GM12873 (cell line): ENCODE measurements around the gene STPG2.

Experiments used
- CTCF ChIP-seq: IDR thresholded peaks from 2 replicates; pipeline ENCODE4 v1.5.1; 2012; ENCODE audit warnings: low read depth, mild to moderate bottlenecking, moderate library complexity, low read length, control low read depth; ENCODE audit not compliant: insufficient read depth; ENCODE audit errors: missing control alignments

STPG2 gene

DNA sequence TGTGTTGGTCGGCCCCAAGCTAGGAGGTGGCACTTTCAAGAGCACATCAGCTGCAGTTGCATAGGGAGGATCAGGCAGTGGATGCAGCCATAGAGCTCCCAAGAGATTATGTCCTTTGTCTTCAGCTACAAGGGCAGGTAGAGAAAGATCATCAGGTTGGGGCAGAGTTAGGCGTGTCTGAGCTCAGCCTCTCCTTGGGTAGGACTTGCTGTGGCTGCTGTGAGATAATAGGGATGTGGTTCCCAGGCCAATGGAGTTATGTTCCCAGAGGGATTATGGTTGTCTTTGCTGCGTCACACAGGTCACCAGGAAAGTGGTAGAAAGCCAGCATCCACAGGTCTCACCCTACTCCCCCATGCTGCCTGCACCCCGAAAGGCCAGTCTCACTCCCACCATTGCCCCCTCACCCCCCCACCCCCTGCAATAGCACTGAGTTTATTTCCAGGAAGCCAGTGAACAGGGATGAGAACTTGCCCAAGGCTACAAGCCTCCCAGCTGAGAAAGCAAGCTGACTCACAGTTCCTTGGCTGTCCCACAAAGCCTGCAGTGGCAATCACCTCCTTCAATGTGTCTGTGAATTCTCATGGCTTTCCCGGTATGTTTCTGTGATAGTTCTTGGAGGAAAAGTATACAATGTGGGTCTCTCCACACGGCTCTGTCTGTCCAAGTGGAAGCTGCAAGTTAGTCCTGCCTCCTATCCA lies 148.4 kb downstream of the STPG2 start:
- TF ChIP-seq CTCF: no peak

DNA sequence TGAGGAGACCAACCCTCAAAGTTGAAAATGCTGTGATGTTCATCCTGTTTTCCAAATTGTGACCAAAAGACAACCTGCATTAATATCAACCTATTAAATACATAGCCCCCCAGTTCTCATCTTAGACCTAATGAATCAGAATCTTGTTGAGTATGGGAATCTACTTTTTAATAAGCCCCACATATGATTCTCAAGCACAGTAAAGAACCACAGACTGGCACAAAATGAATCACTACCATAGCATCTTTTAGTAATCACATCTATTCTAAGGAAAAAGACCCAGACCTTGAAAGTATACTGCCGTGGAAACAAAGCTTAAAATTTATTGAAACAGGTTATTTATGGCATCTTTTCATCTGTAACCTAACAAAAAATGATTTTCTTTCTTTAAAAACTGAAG lies 152.9 kb downstream of the STPG2 start:
- no peak for TF ChIP-seq CTCF

DNA sequence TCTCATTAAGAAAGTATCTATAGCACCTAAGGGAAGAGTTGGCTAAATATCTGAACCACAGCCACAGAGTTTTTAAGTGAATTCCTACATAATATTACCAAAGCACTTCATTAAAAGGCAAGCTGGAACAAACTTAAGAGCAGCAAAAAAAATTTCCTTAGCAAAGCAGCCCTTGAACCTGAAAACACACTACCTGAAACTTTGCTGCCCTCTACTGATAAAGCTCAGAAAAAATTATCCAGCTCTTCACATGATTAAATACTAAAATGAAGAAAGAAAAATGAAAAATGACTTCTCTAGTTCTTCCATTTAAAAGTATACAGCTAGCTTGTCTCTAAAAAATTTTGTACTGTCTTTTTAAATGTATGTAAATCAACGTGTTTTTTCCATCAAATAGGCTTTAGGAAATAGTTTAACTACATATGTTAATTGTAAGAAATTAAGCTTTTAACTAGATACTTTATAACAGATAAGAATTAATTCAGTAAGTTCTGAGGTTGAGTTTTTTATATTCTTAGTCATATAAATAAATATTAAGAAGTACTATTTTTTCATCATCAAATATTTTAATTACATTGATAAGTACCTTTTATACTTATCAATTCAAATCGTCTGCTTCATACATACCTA lies 156.1 kb downstream of the STPG2 start:
- peak; percentile 45 for TF ChIP-seq CTCF

DNA sequence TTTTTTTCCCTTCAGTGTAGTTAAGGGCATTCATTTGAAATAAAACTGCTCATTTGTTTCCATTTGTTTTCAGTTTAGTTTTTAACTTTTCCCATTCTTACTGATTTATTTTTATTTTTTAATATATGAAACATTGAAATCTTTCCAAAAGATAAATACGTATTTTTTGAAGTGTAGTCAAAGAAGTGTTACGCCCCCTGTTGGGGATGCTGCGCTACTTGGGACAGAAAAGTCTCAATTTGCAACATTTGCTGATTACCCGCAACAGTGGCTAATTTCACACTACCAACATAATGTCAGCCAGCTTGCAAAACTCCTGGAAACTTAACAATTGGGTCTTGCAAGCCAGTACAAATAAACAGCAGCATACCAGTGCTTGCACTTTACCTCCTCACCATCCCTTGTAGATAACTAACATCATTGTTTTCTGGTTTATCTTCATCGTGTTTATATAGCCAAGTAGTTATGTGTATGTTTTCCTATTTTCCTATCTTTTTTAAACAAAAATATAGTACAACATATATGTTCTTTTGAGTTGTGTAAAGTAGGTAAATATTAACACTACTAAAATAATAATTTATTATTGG lies 158.6 kb downstream of the STPG2 start:
- TF ChIP-seq CTCF: peak; percentile 42

DNA sequence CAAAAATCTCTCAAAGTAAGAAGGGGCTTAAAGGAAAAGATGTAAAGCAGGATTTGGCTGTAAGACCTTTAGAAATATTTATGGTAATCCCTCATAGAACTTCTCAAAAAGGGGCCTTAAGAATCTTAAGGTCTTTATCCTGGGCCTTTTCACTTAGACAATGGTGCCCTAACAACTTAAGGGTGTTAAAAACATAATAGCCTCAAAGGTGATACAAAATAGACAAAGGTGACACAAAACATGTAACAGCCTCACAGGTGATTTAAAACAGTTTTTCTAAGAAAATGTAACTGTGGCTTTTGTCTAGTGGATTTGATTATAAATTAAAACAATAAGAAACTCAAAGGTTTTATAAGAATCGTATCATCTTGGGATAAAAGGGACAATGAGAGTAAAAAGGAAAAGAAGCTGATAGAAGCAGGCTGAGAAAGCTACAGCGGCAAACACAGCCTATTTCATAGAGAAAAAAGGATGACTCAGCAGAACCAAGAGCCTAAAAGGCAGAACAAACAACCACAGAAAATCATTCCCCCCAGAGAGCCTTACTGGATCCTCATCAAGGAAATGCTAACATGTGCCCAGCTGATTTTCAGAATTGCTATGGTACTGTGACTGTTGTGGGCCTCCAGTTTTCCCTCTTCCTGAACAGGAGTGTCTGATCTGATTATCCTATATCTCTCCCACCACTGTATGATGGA lies 164.3 kb downstream of the STPG2 start:
- TF ChIP-seq CTCF: no peak

DNA sequence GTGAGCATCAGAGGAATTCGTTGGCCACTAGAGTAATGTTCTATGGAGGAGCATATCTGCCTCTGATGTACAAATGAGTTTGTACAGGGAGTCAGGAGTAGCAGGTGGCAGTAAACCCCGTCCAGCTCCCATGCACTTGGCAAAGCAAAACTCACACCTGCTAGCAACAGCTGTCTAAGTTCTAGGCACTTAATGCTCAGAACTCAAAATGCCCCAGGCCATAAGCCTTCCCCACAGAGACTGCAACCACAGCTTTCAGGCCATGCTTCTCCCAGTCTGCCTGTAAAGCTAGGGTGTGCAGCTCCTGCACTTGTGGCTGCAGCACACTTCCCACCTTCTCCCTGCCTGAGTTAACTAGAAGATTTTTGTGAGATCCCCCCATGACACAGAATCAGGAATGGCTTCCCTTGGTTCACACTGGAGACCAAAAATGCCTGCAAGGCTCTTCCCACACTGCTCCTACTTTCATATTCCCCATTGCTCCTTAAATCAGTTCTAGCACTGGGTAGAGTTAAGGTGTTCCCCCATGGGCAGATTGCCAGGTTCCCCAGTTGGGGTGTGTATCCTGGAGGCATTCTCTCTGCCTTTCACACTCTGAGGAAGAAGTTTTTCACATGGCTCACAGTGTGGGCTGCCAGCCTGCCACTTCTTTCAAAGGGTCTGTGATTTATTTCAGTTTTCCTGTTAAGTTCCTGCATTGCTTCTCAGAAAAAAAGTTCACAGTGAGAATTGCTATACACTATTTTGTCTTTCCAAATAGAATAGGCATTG lies 189.9 kb downstream of the STPG2 start:
- TF ChIP-seq CTCF: no peak

- TF ChIP-seq CTCF: no peak
These were observed 190.5 kb downstream of the STPG2 start for GRCh38 chr4:97952763-97953162.
